Smooth muscle cell (in vitro differentiated cells): ENCODE data around the gene ALPI. TPM values are rescaled to one million over a fixed set of nuclear protein-coding genes. Genes with fewer than 3 reads are reported as not detected.

ENCODE experiments used
- DNase-seq: peaks from one replicate; lab custom pipeline; 2025; ENCODE audit not compliant: unreplicated experiment; lab: John Stamatoyannopoulos, UW
- H2AFZ ChIP-seq: fragments of 200-600 bp; sonication (generic); 2 replicates; pipeline ENCODE4 v1.6.0; 2016; ENCODE audit warnings: antibody characterized with exemption, low read depth, mild to moderate bottlenecking
- H3F3A ChIP-seq: fragments of 200-600 bp; sonication (generic); 2 replicates; pipeline ENCODE4 v1.6.0; 2017; ENCODE audit warnings: antibody characterized with exemption, low read depth
- H3K27ac ChIP-seq: fragments of 200-600 bp; sonication (generic); 2 replicates; pipeline ENCODE4 v1.5.1; 2016; ENCODE audit warnings: low read depth, mild to moderate bottlenecking
- H3K27me3 ChIP-seq: fragments of 200-600 bp; sonication (generic); 2 replicates; pipeline ENCODE4 v1.6.1; 2016; ENCODE audit warnings: low read depth, mild to moderate bottlenecking
- H3K36me3 ChIP-seq: fragments of 200-600 bp; sonication (generic); 2 replicates; pipeline ENCODE4 v1.5.1; 2016; ENCODE audit warnings: low read depth
- H3K4me1 ChIP-seq: fragments of 200-600 bp; sonication (generic); 2 replicates; pipeline ENCODE4 v1.5.1; 2016; ENCODE audit warnings: low read depth
- H3K4me2 ChIP-seq: fragments of 200-600 bp; sonication (generic); 2 replicates; pipeline ENCODE4 v1.6.0; 2016; ENCODE audit warnings: mild to moderate bottlenecking
- H3K4me3 ChIP-seq: fragments of 200-600 bp; sonication (generic); 2 replicates; pipeline ENCODE4 v1.5.1; 2016; ENCODE audit warnings: mild to moderate bottlenecking
- H3K79me2 ChIP-seq: fragments of 200-600 bp; sonication (generic); 2 replicates; pipeline ENCODE4 v1.6.0; 2016; ENCODE audit warnings: low read depth, mild to moderate bottlenecking
- H3K9ac ChIP-seq: fragments of 200-600 bp; sonication (generic); 2 replicates; pipeline ENCODE4 v1.6.0; 2016; ENCODE audit warnings: low read depth
- H3K9me3 ChIP-seq: fragments of 200-600 bp; sonication (generic); replicated peaks from 2 replicates; pipeline ENCODE4 v1.5.1; 2016; ENCODE audit warnings: low read depth
- H4K20me1 ChIP-seq: fragments of 200-600 bp; sonication (generic); 2 replicates; pipeline ENCODE4 v1.6.0; 2016; ENCODE audit warnings: low read depth
- WGBS: methylation state at CpG from one replicate; pipeline ENCODE4 v1.1.7; 2016; ENCODE audit warnings: low lambda C conversion rate; 5-methylcytosine and 5-hydroxymethylcytosine counted together
- polyA plus RNA-seq: library from polyadenylated mRNA; unstranded; fragments of >200 nt; fragmentation: Nextera tagmentation; extraction: Ambion mirVana; gene quantifications from 2 replicates; pipeline ENCODE4 v1.2.1, GENCODE V29; 2016
- total RNA-seq: library from RNA; depleted of rRNA; stranded (reverse); fragments of >200 nt; gene quantifications from 2 replicates; pipeline ENCODE4 v1.2.3, GENCODE V29; 2014
- TF ChIP-seq, protein P1 (sequence below): fragments of 200-600 bp; sonication (generic); IDR thresholded peaks from 2 replicates; pipeline ENCODE4 v1.5.1; 2017; ENCODE audit warnings: borderline replicate concordance, mild to moderate bottlenecking, antibody characterized with exemption; ENCODE audit not compliant: insufficient read depth, poor library complexity, severe bottlenecking

Gene ALPI
- total and polyA plus RNA-seq, 2 experiments from 2014 or later = not detected

DNA sequence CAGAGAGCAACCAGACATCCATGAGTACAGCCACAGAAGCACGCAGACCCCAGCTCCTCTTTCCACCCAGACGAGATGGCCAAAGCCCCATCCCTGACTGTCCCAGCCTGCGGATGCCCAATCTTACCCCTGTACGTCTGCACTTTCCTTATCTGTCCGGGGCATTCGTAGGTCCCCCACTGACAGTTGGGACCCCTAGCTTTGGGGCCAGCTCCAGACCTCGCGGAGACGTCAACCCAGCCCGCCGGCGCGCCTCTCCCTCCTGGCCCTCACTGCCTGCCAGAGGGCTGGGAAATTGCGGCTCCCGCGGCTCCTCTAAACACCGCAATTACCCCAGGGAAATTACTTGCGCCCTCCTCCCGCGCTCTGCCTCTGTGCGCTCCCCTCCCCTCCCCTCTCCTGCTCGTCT is 29.4 kb downstream of the ALPI start:
- no peak for DNase-seq
- Histone ChIP-seq H3K27ac (no peak overlapping the region), H3K9ac (no peak overlapping the region), H3K4me2 (no peak overlapping the region), H3K36me3 (no peaks in the 10 kb centered on the region), H3K4me3 (no peak overlapping the region), H3K4me1 (no peaks in the 10 kb centered on the region), H3F3A (no peaks in the 10 kb centered on the region), H3K9me3 (no peaks in the 10 kb centered on the region), H4K20me1 (no peaks in the 10 kb centered on the region), H3K27me3 (peaks cover 87% of the 10 kb centered on the region), H3K79me2 (no peaks in the 10 kb centered on the region), H2AFZ (no peak overlapping the region)
- TF ChIP-seq, protein P1, sequence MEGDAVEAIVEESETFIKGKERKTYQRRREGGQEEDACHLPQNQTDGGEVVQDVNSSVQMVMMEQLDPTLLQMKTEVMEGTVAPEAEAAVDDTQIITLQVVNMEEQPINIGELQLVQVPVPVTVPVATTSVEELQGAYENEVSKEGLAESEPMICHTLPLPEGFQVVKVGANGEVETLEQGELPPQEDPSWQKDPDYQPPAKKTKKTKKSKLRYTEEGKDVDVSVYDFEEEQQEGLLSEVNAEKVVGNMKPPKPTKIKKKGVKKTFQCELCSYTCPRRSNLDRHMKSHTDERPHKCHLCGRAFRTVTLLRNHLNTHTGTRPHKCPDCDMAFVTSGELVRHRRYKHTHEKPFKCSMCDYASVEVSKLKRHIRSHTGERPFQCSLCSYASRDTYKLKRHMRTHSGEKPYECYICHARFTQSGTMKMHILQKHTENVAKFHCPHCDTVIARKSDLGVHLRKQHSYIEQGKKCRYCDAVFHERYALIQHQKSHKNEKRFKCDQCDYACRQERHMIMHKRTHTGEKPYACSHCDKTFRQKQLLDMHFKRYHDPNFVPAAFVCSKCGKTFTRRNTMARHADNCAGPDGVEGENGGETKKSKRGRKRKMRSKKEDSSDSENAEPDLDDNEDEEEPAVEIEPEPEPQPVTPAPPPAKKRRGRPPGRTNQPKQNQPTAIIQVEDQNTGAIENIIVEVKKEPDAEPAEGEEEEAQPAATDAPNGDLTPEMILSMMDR = no peak
- 18% methylated on average over 20 of the region's 22 CpGs for WGBS

GRCh38 chr2:232485757-232486557 is 30.0 kb downstream of the ALPI start:
- no peak for DNase-seq
- Histone ChIP-seq H3K79me2 (no peaks in the 10 kb centered on the region), H3K4me2 (peak overlapping the region; percentile 48), H3K27me3 (peaks cover 83% of the 10 kb centered on the region), H3K27ac (no peak overlapping the region), H4K20me1 (no peaks in the 10 kb centered on the region), H3K4me3 (no peak overlapping the region), H3K9me3 (no peaks in the 10 kb centered on the region), H3F3A (no peaks in the 10 kb centered on the region), H2AFZ (no peak overlapping the region), H3K9ac (no peak overlapping the region), H3K4me1 (no peaks in the 10 kb centered on the region), H3K36me3 (no peaks in the 10 kb centered on the region)
- TF ChIP-seq, protein P1 = no peak
- 6% methylated on average over 85 of the region's 111 CpGs for WGBS

DNA sequence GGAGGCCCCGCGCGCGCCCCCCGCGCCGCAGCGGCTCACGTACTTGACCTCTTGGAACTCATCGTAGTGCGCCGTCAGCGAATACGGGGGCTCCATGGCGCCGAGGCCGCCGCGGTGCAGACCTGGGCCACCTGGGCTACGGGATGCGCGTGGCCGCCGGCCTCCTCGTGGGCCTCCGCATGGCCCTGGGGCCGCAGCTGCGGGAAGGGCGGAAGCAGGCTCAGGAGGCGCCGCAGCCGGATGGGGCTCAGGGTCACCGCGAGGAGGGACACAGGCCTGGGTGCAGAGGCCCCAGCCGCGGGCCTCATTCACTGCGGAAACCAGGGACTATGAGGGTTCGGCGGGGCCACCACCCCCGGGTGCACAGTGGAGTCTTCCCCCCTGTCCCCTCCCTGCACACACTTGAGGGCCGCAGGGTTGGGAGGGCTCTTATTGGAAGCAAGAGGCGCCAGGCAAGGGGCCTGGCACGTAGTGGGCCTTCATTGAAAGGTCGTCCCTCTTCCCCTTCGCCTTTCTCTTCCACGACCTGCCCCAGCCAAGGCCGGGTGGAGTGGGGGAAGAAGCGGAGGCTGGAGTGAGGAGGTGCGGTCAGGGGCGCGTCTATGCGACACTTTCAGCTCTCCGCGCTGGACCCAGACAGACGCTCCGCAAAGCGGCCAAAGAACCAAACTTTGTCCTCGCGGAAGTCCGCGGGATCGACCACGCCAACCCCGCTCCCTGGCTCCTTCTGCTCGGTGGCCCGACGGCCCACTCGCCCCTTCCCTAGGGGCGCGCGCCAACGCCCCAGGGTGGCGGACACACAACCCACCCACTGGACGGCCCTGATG is 30.8 kb downstream of the ALPI start:
- Histone ChIP-seq H3K79me2 (no peaks in the 10 kb centered on the region), H3K36me3 (no peaks in the 10 kb centered on the region), H3F3A (no peaks in the 10 kb centered on the region), H3K9me3 (no peaks in the 10 kb centered on the region), H3K4me1 (no peaks in the 10 kb centered on the region), H4K20me1 (no peaks in the 10 kb centered on the region), H3K9ac (no peak overlapping the region), H3K27ac (no peak overlapping the region), H3K27me3 (peaks cover 80% of the 10 kb centered on the region), H3K4me3 (peak overlapping the region; percentile 29), H3K4me2 (peak overlapping the region; percentile 80), H2AFZ (no peak overlapping the region)
- TF ChIP-seq, protein P1 = no peak
- no peak for DNase-seq
- WGBS = 11% methylated on average over 62 of the region's 74 CpGs
